Muscle layer of colon (tissue), 2 donors: Measurements from ENCODE around the gene TNFAIP8L3.
A peak's percentile ranks its signal among the peaks of the same experiment; 100 is the strongest.

Experiments
- H3K27ac ChIP-seq: one replicate; pipeline ENCODE4 v1.7.0; 2013; ENCODE audit warnings: low read depth, mild to moderate bottlenecking, low read length, moderate library complexity
- H3K27me3 ChIP-seq, 2 donors: one replicate each; pipeline ENCODE4 v1.7.0; 2013; ENCODE audit warnings: low read length in 2 of 2, mild to moderate bottlenecking in 2 of 2; ENCODE audit not compliant: insufficient read depth in 2 of 2, control insufficient read depth in 1 of 2
- H3K36me3 ChIP-seq: one replicate; pipeline ENCODE4 v1.7.0; 2013; ENCODE audit warnings: mild to moderate bottlenecking, low read length; ENCODE audit not compliant: insufficient read depth
- H3K4me1 ChIP-seq: one replicate; pipeline ENCODE4 v1.7.0; 2013; ENCODE audit warnings: mild to moderate bottlenecking, low read length; ENCODE audit not compliant: insufficient read depth
- H3K4me3 ChIP-seq, 2 donors: one replicate each; pipeline ENCODE4 v1.7.0; 2013; ENCODE audit warnings: low read length in 2 of 2, low read depth in 1 of 2, mild to moderate bottlenecking in 1 of 2, moderate library complexity in 1 of 2
- H3K9ac ChIP-seq: one replicate; pipeline ENCODE4 v1.7.0; 2013; ENCODE audit warnings: low read length
- H3K9me3 ChIP-seq: one replicate; pipeline ENCODE4 v1.7.0; 2013; ENCODE audit warnings: mild to moderate bottlenecking, low read length
- donor health status: abdominal sarcoma.
- donor health status: Adenocarcinoma of cecum.

The TNFAIP8L3 gene

DNA sequence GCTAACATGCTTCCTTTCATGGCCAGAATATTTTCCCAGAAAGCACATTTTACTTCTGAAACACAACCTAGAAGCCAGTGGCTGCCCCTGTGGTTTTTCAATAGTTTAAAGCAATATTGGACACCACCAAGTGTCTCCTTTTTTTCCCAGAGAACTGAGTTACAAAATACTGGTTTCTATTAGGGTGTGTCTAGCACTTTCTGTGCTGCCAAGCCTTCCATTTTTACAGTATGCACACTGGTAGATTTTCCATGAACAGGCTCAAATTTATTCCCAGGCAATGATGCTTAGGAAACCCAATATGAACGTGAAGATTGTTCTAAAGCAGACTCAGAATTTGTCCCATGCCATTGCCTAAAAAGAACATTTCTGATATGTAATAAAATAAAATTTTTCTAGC is 7.2 kb downstream of the TNFAIP8L3 start:
- Histone ChIP-seq H3K27ac (no peak overlapping the region), H3K4me3 (no peak overlapping the region), H3K4me1 (no peaks in the 10 kb centered on the region), H3K36me3 (no peaks in the 10 kb centered on the region), H3K9me3 (no peaks in the 10 kb centered on the region), H3K27me3 (no peaks in the 10 kb centered on the region), H3K9ac (no peak overlapping the region)

GRCh38 chr15:51086409-51086808 is 8.3 kb downstream of the TNFAIP8L3 start:
- no peaks in the 10 kb centered on the region for H3K9me3 ChIP-seq
- H3K27me3 ChIP-seq, result no peaks in the 10 kb centered on the region
- no peaks in the 10 kb centered on the region for H3K4me1 ChIP-seq
- no peak overlapping the region for H3K4me3 ChIP-seq
- no peak overlapping the region for H3K9ac ChIP-seq
- H3K27ac ChIP-seq, result no peak overlapping the region
- H3K36me3 ChIP-seq, result no peaks in the 10 kb centered on the region

DNA sequence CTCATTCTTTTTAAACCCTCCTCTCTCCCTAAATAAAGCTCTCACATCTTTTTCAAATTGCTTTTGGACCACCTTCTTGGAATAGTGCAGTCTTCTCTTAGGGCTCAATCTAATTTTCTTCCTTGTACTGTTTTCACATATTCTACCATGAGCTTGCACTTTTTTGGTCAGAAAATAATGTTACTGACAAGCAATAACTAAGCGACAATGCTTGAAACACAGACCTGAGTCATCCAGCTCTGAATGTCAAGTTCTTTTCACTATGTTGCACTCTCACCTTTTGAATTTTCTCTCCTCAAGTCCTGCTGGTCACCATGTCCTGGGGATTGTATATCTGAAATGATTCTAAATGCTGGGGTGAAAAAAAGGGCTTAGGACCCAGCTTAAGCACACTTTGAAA is 8.9 kb downstream of the TNFAIP8L3 start:
- no peaks in the 10 kb centered on the region for H3K27me3 ChIP-seq
- H3K36me3 ChIP-seq, result no peaks in the 10 kb centered on the region
- H3K9me3 ChIP-seq, result no peaks in the 10 kb centered on the region
- H3K27ac ChIP-seq, result no peak overlapping the region
- H3K4me3 ChIP-seq, result no peak overlapping the region
- no peak overlapping the region for H3K9ac ChIP-seq
- no peaks in the 10 kb centered on the region for H3K4me1 ChIP-seq

- Histone ChIP-seq H3K27ac (no peak overlapping the region), H3K9me3 (no peaks in the 10 kb centered on the region), H3K27me3 (no peaks in the 10 kb centered on the region), H3K4me3 (no peak overlapping the region), H3K4me1 (no peaks in the 10 kb centered on the region), H3K36me3 (no peaks in the 10 kb centered on the region), H3K9ac (no peak overlapping the region)
These were observed 11.0 kb downstream of the TNFAIP8L3 start for GRCh38 chr15:51083641-51084166.

DNA sequence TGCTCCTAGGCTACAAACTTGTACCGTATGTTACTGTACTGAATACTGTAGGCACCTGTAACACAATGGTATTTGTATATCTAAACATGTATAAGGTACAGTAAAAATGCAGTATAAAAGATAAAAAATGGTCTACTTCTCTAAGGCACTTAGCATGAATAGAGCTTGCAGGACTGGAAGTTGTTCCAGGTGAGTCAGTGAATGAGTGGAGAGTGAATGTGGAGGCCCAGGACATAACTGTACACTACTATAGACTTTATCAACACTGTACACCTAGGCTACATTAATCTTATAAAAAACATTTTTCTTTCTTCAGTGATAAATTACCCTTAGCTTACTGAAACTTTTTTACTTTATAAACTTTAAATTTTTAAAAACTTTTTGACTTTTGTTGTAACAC is 12.5 kb downstream of the TNFAIP8L3 start:
- no peaks in the 10 kb centered on the region for H3K27me3 ChIP-seq
- H3K9me3 ChIP-seq, result no peaks in the 10 kb centered on the region
- no peak overlapping the region for H3K4me3 ChIP-seq
- no peak overlapping the region for H3K9ac ChIP-seq
- H3K27ac ChIP-seq, result no peak overlapping the region
- H3K36me3 ChIP-seq, result no peaks in the 10 kb centered on the region
- H3K4me1 ChIP-seq, result no peaks in the 10 kb centered on the region

GRCh38 chr15:51080286-51080685 is 14.4 kb downstream of the TNFAIP8L3 start:
- Histone ChIP-seq H3K4me1 (peaks cover 13% of the 10 kb centered on the region), H3K9ac (no peak overlapping the region), H3K4me3 (no peak overlapping the region), H3K27ac (no peak overlapping the region), H3K36me3 (no peaks in the 10 kb centered on the region), H3K27me3 (no peaks in the 10 kb centered on the region), H3K9me3 (no peaks in the 10 kb centered on the region)

DNA sequence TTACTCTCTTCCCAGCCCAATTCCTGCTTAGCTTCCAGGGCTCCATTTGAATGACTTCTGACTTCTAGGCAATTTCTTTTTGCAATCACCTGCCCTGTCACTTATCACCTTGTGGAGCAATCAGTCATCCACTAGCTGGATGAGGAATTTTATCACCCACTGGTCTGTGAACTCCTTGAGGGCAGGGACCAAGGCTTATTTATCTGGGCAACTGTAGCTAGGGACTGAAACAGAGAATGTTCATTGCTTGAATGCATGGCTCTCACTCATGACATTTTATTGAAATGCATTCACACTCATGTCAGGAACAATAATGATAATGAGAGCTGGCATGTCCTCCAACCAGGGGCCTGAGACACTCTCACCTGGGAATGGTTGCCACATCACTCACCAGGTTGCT is 15.5 kb downstream of the TNFAIP8L3 start:
- no peak overlapping the region for H3K27ac ChIP-seq
- no peaks in the 10 kb centered on the region for H3K9me3 ChIP-seq
- H3K4me3 ChIP-seq, result no peak overlapping the region
- no peaks in the 10 kb centered on the region for H3K27me3 ChIP-seq
- H3K4me1 ChIP-seq, result peaks cover 23% of the 10 kb centered on the region
- H3K36me3 ChIP-seq, result no peaks in the 10 kb centered on the region
- H3K9ac ChIP-seq, result no peak overlapping the region

DNA sequence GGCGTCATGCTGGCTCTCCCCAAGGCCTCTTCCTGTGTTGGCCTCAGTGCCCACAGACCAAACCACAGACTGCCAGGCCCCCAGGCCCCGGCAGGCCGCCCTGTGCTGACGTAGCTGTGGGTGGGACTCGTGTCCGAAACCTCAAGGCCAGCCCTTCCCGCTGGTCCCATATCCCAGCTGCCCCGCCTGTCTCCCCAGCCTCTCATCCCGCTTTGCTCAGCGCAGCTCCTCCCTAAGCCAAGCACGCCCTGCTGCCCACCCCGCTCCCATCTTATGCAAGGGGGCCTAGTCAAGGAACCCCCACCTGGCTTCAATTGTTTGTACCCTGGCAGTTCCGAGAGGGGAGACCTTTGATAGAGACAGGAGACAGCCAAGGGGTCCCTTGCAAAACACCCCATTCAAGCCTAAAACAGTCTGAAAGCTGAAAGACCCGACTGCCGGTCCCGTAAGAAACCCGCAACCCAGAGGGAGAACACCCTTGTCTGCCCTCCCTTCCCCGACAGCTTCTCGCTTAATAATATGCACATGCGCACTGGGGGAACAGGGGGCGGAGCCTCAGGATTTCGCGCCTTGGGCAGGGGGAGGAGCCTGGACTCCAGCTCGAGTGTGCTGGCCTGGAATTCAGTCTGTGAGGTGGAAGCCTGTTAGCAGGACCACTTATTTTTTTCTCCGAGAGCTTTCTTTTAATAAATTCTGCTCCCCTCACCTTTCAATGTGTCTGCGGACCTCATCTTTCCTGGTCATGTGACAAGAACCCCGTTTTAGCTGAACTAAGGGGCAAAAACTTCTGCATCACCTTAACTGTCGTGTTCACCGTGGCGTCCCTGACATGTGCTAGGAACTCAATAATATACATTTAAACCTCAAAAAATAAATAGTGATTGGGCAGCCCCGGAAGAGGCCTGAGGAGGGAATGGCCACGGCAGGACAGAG is 17.2 kb downstream of the TNFAIP8L3 start:
- no peaks in the 10 kb centered on the region for H3K36me3 ChIP-seq
- H3K9me3 ChIP-seq, result no peaks in the 10 kb centered on the region
- peaks cover 23% of the 10 kb centered on the region for H3K4me1 ChIP-seq
- no peak overlapping the region for H3K4me3 ChIP-seq
- no peak overlapping the region for H3K27ac ChIP-seq
- no peak overlapping the region for H3K9ac ChIP-seq
- H3K27me3 ChIP-seq, result no peaks in the 10 kb centered on the region

DNA sequence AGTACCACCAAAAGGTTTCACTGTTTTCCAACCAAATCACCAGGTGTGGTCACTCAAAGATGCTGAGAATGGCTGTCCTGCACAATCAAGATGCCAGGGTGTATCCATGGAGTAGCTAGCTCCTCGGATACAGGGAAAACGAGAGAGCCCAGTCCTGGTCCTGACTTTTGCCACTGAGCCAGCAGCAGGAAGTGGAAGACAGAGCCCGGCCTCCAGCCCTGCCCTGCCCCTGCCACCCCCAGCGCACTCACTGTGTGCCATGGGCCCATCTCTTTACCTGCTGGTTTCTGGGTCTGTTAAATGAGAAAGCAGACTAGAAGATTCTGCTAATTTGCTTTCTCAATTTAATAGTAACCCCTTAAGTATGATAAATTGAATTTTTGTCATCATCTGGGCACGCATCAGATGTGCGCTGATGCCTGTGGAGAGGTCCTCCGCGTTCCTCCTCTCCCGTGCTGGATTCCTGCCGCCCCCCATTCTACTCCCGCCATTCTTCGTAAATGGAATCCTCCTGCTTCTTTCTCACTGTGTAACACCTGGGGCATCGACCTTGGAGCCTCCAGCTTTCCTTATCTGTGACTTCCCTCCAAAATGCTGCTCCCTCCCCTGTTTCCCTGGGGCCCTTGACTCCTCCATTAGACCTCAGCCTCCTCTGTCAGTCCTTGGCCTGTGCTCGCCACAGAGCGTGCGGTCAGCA is 18.0 kb downstream of the TNFAIP8L3 start:
- Histone ChIP-seq H3K9ac (no peak overlapping the region), H3K9me3 (no peaks in the 10 kb centered on the region), H3K27me3 (no peaks in the 10 kb centered on the region), H3K36me3 (no peaks in the 10 kb centered on the region), H3K4me3 (no peak overlapping the region), H3K4me1 (peaks cover 23% of the 10 kb centered on the region), H3K27ac (no peak overlapping the region)

DNA sequence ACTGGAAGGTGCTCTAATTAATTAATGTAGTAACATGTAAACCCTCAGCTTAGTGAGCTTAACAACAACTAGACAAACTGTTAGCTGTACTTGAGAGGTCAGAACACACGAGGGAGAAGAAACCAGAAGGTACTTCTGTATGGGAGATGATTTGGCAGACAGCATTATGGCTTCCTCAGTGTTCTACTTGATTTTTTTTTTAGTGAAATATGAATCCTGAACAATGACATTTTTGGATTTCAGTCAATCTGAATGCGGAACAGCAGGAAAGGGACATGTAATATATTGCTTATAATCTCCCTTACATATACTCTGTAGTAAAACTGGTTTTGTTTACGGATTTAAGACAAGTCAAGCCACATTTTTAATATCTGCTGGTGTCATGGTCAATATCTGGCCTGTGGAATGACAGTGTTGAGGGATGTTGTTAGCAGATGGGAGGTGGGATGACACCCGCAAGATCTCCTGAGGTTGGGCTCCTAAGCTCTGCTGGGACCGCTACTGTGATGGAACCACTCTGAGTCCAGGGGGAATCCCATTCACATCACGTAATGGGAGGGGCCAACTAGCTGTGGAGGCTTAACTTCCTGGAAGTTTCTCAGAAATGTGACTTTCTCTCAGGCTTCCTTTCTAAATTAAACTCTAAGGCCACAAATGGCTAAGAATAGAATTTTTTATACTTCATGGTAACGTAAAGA is 18.7 kb downstream of the TNFAIP8L3 start:
- H3K27me3 ChIP-seq, result no peaks in the 10 kb centered on the region
- H3K4me1 ChIP-seq, result peaks cover 23% of the 10 kb centered on the region
- no peak overlapping the region for H3K4me3 ChIP-seq
- no peak overlapping the region for H3K9ac ChIP-seq
- no peaks in the 10 kb centered on the region for H3K36me3 ChIP-seq
- H3K9me3 ChIP-seq, result no peaks in the 10 kb centered on the region
- peak overlapping the region; percentile 8 for H3K27ac ChIP-seq

DNA sequence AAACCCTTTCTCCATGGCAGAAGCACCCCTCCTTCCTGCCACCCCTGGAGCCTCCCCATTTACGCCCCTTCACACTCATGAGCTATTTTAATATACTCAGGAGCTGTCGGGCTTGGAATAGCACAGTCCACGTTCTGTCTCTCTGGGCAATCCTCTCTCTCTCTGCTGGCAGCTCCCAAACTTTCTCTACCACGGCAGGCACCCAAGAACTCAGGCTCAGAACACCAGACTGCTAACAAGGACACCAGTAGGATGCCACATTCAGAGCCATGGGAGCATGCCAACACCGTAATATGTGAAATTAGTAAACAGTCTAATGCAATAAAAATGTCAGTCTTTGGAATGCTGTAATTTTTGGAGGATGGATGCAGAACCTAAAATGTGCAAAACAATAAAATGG is 19.3 kb downstream of the TNFAIP8L3 start:
- no peak overlapping the region for H3K4me3 ChIP-seq
- peaks cover 23% of the 10 kb centered on the region for H3K4me1 ChIP-seq
- peak overlapping the region; percentile 8 for H3K27ac ChIP-seq
- no peaks in the 10 kb centered on the region for H3K36me3 ChIP-seq
- H3K9me3 ChIP-seq, result no peaks in the 10 kb centered on the region
- H3K9ac ChIP-seq, result no peak overlapping the region
- H3K27me3 ChIP-seq, result no peaks in the 10 kb centered on the region
